Bronchial epithelial cell (primary cell): Measurements from ENCODE around the gene DISC1. TPM values are rescaled to one million over a fixed set of nuclear protein-coding genes. Genes with fewer than 3 reads are reported as not detected.

ENCODE experiments used
- DNase-seq: peaks from one replicate; pipeline ENCODE4 v3.0.0-alpha.2; 2010; ENCODE audit warnings: low read depth
- FAIRE-seq: peaks from 2 replicates; lab custom pipeline; 2011; peaks lifted over from hg19 to GRCh38; lab: Jason Lieb, UNC
- H3K27me3 ChIP-seq: 2 replicates; pipeline ENCODE4 v1.5.1; 2011; ENCODE audit warnings: low read length; ENCODE audit not compliant: control insufficient read depth, insufficient read depth
- H3K36me3 ChIP-seq: 2 replicates; pipeline ENCODE4 v1.5.1; 2011; ENCODE audit warnings: low read length; ENCODE audit not compliant: control insufficient read depth, insufficient read depth
- H3K4me3 ChIP-seq: 2 replicates; pipeline ENCODE4 v1.5.1; 2011; ENCODE audit warnings: mild to moderate bottlenecking, low read depth, low read length, control low read depth
- total RNA-seq: library from RNA; depleted of rRNA; stranded (reverse); fragments of >200 nt; gene quantifications from 2 replicates; pipeline ENCODE4 v1.2.1, GENCODE V29; 2014
- TF ChIP-seq, protein P1 (sequence below): IDR thresholded peaks from 2 replicates; pipeline ENCODE4 v1.5.1; 2011; ENCODE audit warnings: mild to moderate bottlenecking, moderate library complexity, low read length, control low read depth, inconsistent platforms; ENCODE audit not compliant: insufficient read depth, severe bottlenecking

DISC1 gene
- total RNA-seq, 1 donor from 2014 or later, result 0.79 TPM

DNA sequence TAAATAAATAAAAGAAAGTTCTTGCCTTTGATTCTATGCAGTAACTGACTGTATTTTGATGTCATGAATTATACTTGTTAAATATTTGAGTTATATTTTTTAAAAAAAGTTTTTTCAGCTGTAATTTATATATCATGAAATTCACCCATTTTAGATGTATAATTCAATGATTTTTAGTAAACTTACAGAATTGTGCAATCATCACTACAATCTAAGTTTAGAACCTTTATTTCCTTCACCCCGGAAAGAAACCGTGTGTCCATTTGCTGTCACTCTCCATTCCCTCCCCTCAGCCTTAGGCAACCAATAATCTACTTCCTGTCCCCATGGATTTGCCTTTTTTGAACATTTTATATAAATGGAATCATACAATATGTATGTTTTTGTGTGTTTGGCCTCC, 32.5 kb upstream of the DISC1 start:
- Histone ChIP-seq H3K27me3 (no peaks in the 10 kb centered on the region), H3K4me3 (no peak overlapping the region), H3K36me3 (no peaks in the 10 kb centered on the region)
- DNase-seq (no peak), FAIRE-seq (no peak)
- TF ChIP-seq, protein P1, sequence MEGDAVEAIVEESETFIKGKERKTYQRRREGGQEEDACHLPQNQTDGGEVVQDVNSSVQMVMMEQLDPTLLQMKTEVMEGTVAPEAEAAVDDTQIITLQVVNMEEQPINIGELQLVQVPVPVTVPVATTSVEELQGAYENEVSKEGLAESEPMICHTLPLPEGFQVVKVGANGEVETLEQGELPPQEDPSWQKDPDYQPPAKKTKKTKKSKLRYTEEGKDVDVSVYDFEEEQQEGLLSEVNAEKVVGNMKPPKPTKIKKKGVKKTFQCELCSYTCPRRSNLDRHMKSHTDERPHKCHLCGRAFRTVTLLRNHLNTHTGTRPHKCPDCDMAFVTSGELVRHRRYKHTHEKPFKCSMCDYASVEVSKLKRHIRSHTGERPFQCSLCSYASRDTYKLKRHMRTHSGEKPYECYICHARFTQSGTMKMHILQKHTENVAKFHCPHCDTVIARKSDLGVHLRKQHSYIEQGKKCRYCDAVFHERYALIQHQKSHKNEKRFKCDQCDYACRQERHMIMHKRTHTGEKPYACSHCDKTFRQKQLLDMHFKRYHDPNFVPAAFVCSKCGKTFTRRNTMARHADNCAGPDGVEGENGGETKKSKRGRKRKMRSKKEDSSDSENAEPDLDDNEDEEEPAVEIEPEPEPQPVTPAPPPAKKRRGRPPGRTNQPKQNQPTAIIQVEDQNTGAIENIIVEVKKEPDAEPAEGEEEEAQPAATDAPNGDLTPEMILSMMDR, result no peak

DNA sequence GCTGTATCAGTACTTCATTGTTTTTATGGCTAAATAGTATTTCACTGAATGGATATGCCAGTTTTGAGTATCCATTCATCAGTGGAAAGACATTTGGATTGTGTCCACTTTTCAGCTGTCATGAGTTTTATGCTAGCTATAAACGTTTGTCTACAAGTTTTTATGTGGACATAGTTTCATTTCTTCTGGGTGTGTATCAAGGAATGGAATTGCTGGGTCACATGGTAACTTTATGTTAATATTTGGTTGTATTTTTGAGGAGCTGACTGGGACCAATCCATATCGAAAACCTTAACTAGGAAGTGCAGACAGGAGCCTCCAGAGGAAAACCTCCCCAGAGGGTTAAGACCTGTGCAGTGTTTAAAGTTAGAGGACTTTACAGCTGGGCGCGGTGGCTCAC, 31.8 kb upstream of the DISC1 start:
- DNase-seq (no peak), FAIRE-seq (no peak)
- H3K36me3 ChIP-seq, result no peaks in the 10 kb centered on the region
- no peaks in the 10 kb centered on the region for H3K27me3 ChIP-seq
- H3K4me3 ChIP-seq, result no peak overlapping the region
- TF ChIP-seq, protein P1, result no peak

DNA sequence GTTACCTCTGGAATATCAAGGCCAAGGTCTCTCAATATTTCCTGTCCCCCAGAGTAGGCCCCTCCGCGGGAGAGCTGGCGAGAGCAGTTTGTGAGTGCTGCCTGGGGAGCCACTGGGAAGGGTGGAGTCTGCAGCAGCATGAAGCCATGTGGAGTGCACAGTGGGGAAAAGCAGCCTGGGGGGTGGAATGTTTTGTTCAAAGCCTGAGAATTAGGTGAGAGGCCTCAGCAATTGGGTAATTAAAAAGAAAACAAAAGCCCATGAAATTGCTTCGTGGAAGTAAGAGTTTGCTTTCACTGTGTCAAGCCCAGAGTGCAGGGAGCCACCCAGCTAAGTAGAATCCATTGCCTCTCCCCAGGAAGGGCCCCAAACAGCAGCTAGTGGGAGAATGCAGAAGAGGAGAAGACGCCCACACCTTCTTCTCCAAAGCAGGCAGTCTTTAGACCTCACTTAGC, 30.2 kb upstream of the DISC1 start:
- Histone ChIP-seq H3K36me3 (no peaks in the 10 kb centered on the region), H3K27me3 (no peaks in the 10 kb centered on the region), H3K4me3 (no peak overlapping the region)
- DNase-seq (no peak), FAIRE-seq (no peak)
- TF ChIP-seq, protein P1, result no peak

DNA sequence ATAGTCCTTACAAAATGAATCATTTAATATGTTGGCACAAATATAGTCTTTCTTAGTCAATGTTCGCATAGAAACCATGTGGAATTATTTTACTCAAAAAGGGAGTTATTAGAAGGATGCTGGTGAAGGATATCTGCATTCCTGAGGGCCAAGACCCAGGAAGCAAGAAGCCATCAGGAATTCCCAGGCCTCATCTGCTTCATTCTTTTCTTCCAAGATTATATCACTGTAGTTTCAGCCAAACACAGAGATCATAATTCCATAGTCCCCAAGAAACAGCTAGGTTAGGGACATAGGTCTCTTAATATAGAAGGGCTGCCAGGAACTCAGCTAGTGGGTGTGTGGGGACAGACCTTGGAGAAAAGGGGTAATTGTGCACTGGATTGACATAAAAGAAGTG, 28.6 kb upstream of the DISC1 start:
- DNase-seq (no peak), FAIRE-seq (no peak)
- TF ChIP-seq, protein P1, result no peak
- Histone ChIP-seq H3K27me3 (no peaks in the 10 kb centered on the region), H3K4me3 (no peak overlapping the region), H3K36me3 (no peaks in the 10 kb centered on the region)

DNA sequence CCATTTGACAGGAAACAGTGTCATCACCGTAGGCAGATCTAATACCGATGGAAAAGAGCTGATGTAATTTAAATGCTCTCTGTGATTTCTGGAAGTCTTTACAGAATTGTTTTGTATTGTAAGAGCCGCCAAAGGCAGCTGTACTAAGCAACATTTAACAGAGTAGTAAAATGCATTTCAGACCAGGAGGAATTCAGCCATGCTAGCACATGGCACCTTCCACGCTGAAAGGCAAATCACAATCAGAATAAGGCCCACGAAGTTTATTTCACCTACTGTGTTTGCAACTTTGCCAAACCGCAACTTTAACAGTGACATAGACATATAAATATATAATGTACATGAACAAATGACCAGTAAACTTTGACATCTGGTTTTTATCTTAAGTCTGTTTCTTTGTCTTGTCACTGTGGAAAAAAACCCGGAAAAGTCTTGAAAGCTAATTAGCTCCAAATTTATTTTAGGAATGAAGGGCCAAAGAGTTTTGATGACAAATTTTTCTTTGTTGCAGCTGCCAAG, 26.1 kb upstream of the DISC1 start:
- FAIRE-seq, result no peak
- no peaks in the 10 kb centered on the region for H3K36me3 ChIP-seq
- H3K27me3 ChIP-seq, result no peaks in the 10 kb centered on the region
- TF ChIP-seq, protein P1, result no peak
- DNase-seq, result no peak
- H3K4me3 ChIP-seq, result no peak overlapping the region
